CD14-positive monocyte (primary cell): ENCODE data around the gene OIT3. TPM values are rescaled to one million over a fixed set of nuclear protein-coding genes. Genes with fewer than 3 reads are reported as not detected.

Experiments
- DNase-seq, 3 donors: peaks; one replicate each; pipeline ENCODE4 v3.0.0-alpha.2; 2011 to 2022
- H2AFZ ChIP-seq: 2 replicates; pipeline ENCODE4 v1.6.0; 2012; ENCODE audit warnings: mild to moderate bottlenecking, low read depth, low read length, inconsistent platforms; ENCODE audit not compliant: insufficient read depth, poor library complexity, severe bottlenecking
- H3K27ac ChIP-seq, 2 donors: 1 replicate in 1 of 2; 2 replicates in 1 of 2; pipeline ENCODE4 v1.5.1; 2012 to 2013; ENCODE audit warnings: low read length in 2 of 2, control low read depth in 1 of 2, inconsistent platforms in 1 of 2, low read depth in 1 of 2, mild to moderate bottlenecking in 1 of 2
- H3K27me3 ChIP-seq, 2 donors: one replicate each; pipeline versions ENCODE4 v1.6.0 to v1.6.1; 2011 to 2013; ENCODE audit warnings: low read length in 2 of 2; ENCODE audit not compliant: control insufficient read depth in 2 of 2, insufficient read depth in 2 of 2
- H3K36me3 ChIP-seq, 2 donors: replicated peaks in 1 of 2; 1 replicate in 1 of 2; 2 replicates in 1 of 2; pipeline versions ENCODE4 v1.5.1 to v1.6.1; 2012 to 2013; ENCODE audit warnings: low read length in 2 of 2, control low read depth in 1 of 2, inconsistent platforms in 1 of 2, mild to moderate bottlenecking in 1 of 2; ENCODE audit not compliant: insufficient read depth in 2 of 2, control insufficient read depth in 1 of 2
- H3K4me1 ChIP-seq, 2 donors: 1 replicate in 1 of 2; 2 replicates in 1 of 2; pipeline versions ENCODE4 v1.5.1 to v1.6.1; 2012 to 2013; ENCODE audit warnings: low read length in 2 of 2, control low read depth in 1 of 2, inconsistent platforms in 1 of 2, mild to moderate bottlenecking in 1 of 2, moderate library complexity in 1 of 2; ENCODE audit not compliant: insufficient read depth in 2 of 2, control insufficient read depth in 1 of 2
- H3K4me2 ChIP-seq: replicated peaks from 2 replicates; pipeline ENCODE3; 2012; ENCODE audit warnings: low read length, moderate library complexity, mild to moderate bottlenecking; ENCODE audit not compliant: poor library complexity, severe bottlenecking; ENCODE audit errors: extremely low read depth
- H3K4me3 ChIP-seq, 3 experiments: fragments of 200-600 bp in 1 of 3; sonication (generic) in 1 of 3; replicated peaks in 1 of 3; 1 replicate in 2 of 3; 2 replicates in 1 of 3; pipeline ENCODE4 v1.5.1; 2011 to 2013; ENCODE audit warnings: low read length in 3 of 3, mild to moderate bottlenecking in 3 of 3, control low read depth in 2 of 3, low read depth in 2 of 3, inconsistent platforms in 1 of 3, moderate library complexity in 1 of 3
- H3K79me2 ChIP-seq: 2 replicates; pipeline ENCODE4 v1.6.0; 2012; ENCODE audit warnings: mild to moderate bottlenecking, control low read depth, inconsistent platforms, low read length, moderate library complexity; ENCODE audit not compliant: insufficient read depth
- H3K9ac ChIP-seq: 2 replicates; pipeline ENCODE4 v1.6.0; 2017; ENCODE audit warnings: low read length, mild to moderate bottlenecking; ENCODE audit not compliant: insufficient read depth, poor library complexity, severe bottlenecking
- H3K9me3 ChIP-seq, 2 donors: replicated peaks in 1 of 2; 1 replicate in 1 of 2; 2 replicates in 1 of 2; pipeline versions ENCODE4 v1.5.1 to v1.6.1; 2012 to 2013; ENCODE audit warnings: low read length in 2 of 2, control low read depth in 1 of 2; ENCODE audit not compliant: control insufficient read depth in 1 of 2, insufficient read depth in 1 of 2
- H4K20me1 ChIP-seq: 2 replicates; pipeline ENCODE4 v1.6.0; 2012; ENCODE audit warnings: mild to moderate bottlenecking, low read length, control low read depth, moderate library complexity; ENCODE audit not compliant: insufficient read depth
- H3K27ac Mint-ChIP-seq, 7 donors: one replicate each; pipeline ENCODE4 v1.8.0; 2020; ENCODE audit warnings: mild to moderate bottlenecking in 7 of 7, mixed read lengths in 7 of 7, moderate library complexity in 6 of 7, inconsistent platforms in 2 of 7
- H3K27me3 Mint-ChIP-seq, 3 donors: one replicate each; pipeline ENCODE4 v1.8.0; 2021 to 2022; ENCODE audit warnings: low read depth in 3 of 3, mild to moderate bottlenecking in 3 of 3, mixed read lengths in 3 of 3, moderate library complexity in 3 of 3, inconsistent platforms in 1 of 3
- H3K36me3 Mint-ChIP-seq, 2 donors: one replicate each; pipeline ENCODE4 v1.8.0; 2020; ENCODE audit warnings: mixed read lengths in 2 of 2, inconsistent platforms in 1 of 2, mild to moderate bottlenecking in 1 of 2
- H3K4me1 Mint-ChIP-seq: one replicate; pipeline ENCODE4 v1.8.0; 2020; ENCODE audit warnings: mild to moderate bottlenecking, mixed read lengths
- H3K4me3 Mint-ChIP-seq, 2 donors: one replicate each; pipeline ENCODE4 v1.8.0; 2020; ENCODE audit warnings: mild to moderate bottlenecking in 2 of 2, mixed read lengths in 2 of 2, moderate library complexity in 1 of 2
- H3K9me3 Mint-ChIP-seq, 7 donors: one replicate each; pipeline ENCODE4 v1.8.0; 2020 to 2022; ENCODE audit warnings: mixed read lengths in 7 of 7, mild to moderate bottlenecking in 6 of 7, moderate library complexity in 6 of 7, inconsistent platforms in 2 of 7
- CTCF ChIP-seq: fragments of 200-600 bp; IDR thresholded peaks from one replicate; pipeline ENCODE4 v1.8.0; 2022; ENCODE audit warnings: antibody characterized with exemption, mild to moderate bottlenecking
- WGBS: methylation state at CpG from one replicate; pipeline ENCODE4 v1.1.5; 2013; ENCODE audit warnings: missing lambda C conversion rate; ENCODE audit not compliant: insufficient coverage; 5-methylcytosine and 5-hydroxymethylcytosine counted together
- intact Hi-C, 2 donors: fragments of 100-400 bp; cut with micrococcal nuclease; formaldehyde crosslinking; loops; one replicate each; pipeline versions ENCODE4 v1.15.0 to v1.15.1; 2023
- polyA plus RNA-seq, 3 donors: library from polyadenylated mRNA; depleted of rRNA in 1 of 3; unstranded in 2 of 3; stranded (reverse) in 1 of 3; fragments of 300-500 nt in 2 of 3; fragments of >200 nt in 1 of 3; fragmentation: Illumina TruSeq in 2 of 3; gene quantifications; 1 replicate in 2 of 3; 2 replicates in 1 of 3; pipeline ENCODE4 v1.2.3, GENCODE V29; 2012 to 2021

Gene OIT3
- polyA plus RNA-seq, 3 donors, result 0.08 TPM; not detected in 2

GRCh38 chr10:72847681-72848080, 45.9 kb upstream of the OIT3 start:
- Histone ChIP-seq H2AFZ (no peak overlapping the region), H3K27ac (peak overlapping the region in 1 of 2 donors; percentile 28), H3K79me2 (no peaks in the 10 kb centered on the region), H4K20me1 (no peaks in the 10 kb centered on the region), H3K36me3 (no peaks in the 10 kb centered on the region), H3K4me1 (peaks cover 3 to 11% of the 10 kb centered on the region in 2 donors), H3K9me3 (peaks cover 0 to 3% of the 10 kb centered on the region in 2 donors), H3K9ac (no peak overlapping the region), H3K4me2 (no peak overlapping the region), H3K4me3 (no peak overlapping the region), H3K27me3 (no peaks in the 10 kb centered on the region)
- Mint-ChIP-seq H3K4me1 (peaks cover 11% of the 10 kb centered on the region), H3K27ac (peak overlapping the region in 1 of 7 donors; percentile 41), H3K4me3 (no peak overlapping the region), H3K27me3 (no peaks in the 10 kb centered on the region), H3K36me3 (peaks cover 17 to 25% of the 10 kb centered on the region in 2 donors), H3K9me3 (peaks cover 3 to 7% (median 4%) of the 10 kb centered on the region in 7 donors)
- intact Hi-C loops, result no loop called here
- no peak for TF ChIP-seq CTCF
- 58% methylated on average over 1 of the region's 2 CpGs for WGBS
- DNase-seq, result peak; percentile 70 to 87 (median 73)

DNA sequence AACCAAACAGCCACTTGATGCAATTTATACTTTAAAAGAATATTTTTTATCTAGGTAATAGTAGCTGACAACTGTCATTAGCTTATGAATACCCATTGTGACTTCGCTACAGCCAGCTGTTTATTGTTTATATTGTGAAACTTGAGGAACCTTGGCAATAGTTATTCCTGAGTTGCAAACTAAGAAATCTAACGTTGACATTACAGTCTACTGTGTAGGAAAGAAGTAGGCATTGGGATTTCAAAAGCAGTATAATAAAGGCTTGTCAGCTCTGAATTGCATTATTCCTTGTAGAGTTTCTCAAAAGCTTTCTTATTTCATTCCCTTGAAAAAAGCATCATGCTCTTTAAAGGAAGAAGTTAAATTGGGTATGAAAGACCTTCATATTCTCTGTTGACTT, 42.7 kb upstream of the OIT3 start:
- Histone ChIP-seq H3K4me3 (no peak overlapping the region), H3K27me3 (no peaks in the 10 kb centered on the region), H3K9me3 (peaks cover 0 to 3% of the 10 kb centered on the region in 2 donors), H3K4me1 (peaks cover 3 to 11% of the 10 kb centered on the region in 2 donors), H3K27ac (no peak overlapping the region), H4K20me1 (no peaks in the 10 kb centered on the region), H2AFZ (no peak overlapping the region), H3K9ac (no peak overlapping the region), H3K36me3 (no peaks in the 10 kb centered on the region), H3K79me2 (no peaks in the 10 kb centered on the region), H3K4me2 (no peak overlapping the region)
- no peak overlapping the region for H3K27ac Mint-ChIP-seq
- H3K27me3 Mint-ChIP-seq, result no peaks in the 10 kb centered on the region
- WGBS, result 100% methylated on average over 1 of the region's 2 CpGs
- peaks cover 22 to 28% of the 10 kb centered on the region in 2 donors for H3K36me3 Mint-ChIP-seq
- intact Hi-C loops, result no loop called here
- peaks cover 14% of the 10 kb centered on the region for H3K4me1 Mint-ChIP-seq
- no peak for DNase-seq
- TF ChIP-seq CTCF, result no peak
- H3K4me3 Mint-ChIP-seq, result no peak overlapping the region
- H3K9me3 Mint-ChIP-seq, result peaks cover 3 to 9% (median 4%) of the 10 kb centered on the region in 7 donors
